Measurements from ENCODE around the gene AAK1.
"Not testable (repeated sequence)": the region's sequence is repeated elsewhere in the genome, so short reads cannot be mapped to it uniquely, and the experiment has no call there.

Gene AAK1

DNA sequence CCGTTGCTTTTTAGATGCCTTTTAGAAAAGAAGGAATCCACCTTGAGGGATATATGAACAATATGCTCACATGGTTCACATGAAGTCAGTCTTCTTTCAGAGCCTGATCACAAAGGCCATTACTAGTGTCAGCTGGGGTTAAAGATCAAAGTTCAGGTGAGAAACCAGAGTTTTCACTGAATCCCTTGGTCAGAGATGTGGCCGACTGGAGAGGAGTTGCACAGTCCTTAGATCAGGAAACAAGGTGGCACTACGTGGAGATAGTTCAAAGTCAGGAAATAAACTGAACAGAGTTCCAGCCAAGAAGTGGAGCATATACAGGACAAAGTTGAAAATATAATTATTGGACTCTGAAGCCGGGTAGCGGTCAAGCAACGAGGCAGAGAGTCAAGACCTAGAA is 54.6 kb downstream of the AAK1 start:
- Histone ChIP-seq H3K4me1 (ENCODE audit: insufficient read depth, low read length) (peaks cover 13% of the 10 kb centered on the region), H3K9me3 (ENCODE audit: control insufficient read depth, insufficient read depth, low read length) (no peaks in the 10 kb centered on the region), H3K9ac (ENCODE audit: low read depth, low read length) (no peak overlapping the region)

DNA sequence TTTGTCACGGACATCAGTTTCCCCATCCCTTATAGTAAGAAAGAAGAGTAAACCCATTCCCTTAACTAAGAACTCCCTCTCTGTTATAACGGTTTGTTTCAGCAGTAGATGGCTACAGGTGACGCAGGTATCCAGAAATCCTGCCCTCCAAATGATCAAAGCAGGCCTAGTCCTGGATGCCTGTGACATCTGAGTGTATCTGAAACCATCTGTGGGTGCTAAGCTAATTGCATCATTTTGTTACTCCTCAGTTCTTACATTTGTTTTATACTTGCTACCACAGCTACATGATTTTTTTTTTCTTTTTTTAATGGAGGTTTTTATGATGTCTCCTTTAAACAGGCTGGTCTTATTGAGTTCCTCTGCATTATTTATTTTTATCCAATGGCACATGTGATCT is 55.1 kb downstream of the AAK1 start:
- H3K36me3 ChIP-seq (ENCODE audit: insufficient read depth, low read length): no peaks in the 10 kb centered on the region
- no peaks in the 10 kb centered on the region for H3K9me3 ChIP-seq (ENCODE audit: control insufficient read depth, insufficient read depth, low read length)
- H3K4me1 ChIP-seq (ENCODE audit: insufficient read depth, low read length): peaks cover 13% of the 10 kb centered on the region
- no peak overlapping the region for H3K9ac ChIP-seq (ENCODE audit: low read depth, low read length)

More for the DNA sequence above, 54.6 kb downstream of the AAK1 start:
- H3K36me3 ChIP-seq (ENCODE audit: insufficient read depth, low read length): no peaks in the 10 kb centered on the region

DNA sequence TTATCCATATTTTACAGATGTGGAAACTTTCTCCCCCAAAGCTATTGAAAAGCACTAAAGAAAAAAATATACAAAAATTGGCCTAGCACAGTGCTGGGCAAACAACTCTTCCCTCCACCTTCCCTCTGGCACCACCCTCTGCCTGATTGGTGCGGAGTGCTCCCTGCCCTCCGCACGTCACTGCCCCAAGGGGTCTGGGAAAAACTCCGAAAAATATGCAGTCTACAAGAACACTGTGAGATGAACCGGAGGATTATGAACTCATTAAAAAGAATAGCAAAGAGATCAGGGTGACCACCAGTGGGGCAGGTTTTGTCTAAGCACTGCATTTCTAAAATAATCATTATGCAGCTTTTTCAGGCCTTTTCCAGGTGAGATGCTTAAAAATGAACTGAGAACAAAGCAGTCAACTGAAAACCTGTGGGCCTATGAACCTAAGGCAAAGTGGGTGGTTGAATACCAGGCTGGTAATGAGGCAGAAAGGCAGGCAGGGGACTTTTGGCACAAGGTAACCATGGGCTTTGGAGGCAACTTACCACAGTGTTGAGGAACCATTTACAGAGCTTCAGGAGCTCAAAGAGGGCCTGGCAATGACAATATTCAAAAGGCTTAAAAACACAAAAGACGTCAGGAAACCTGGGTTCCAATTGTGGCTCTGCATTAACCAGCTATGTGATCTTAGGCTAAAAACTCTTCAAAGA is 57.5 kb downstream of the AAK1 start:
- peaks cover 30% of the 10 kb centered on the region for H3K4me1 ChIP-seq (ENCODE audit: insufficient read depth, low read length)
- no peaks in the 10 kb centered on the region for H3K36me3 ChIP-seq (ENCODE audit: insufficient read depth, low read length)
- H3K9me3 ChIP-seq (ENCODE audit: control insufficient read depth, insufficient read depth, low read length): no peaks in the 10 kb centered on the region
- H3K9ac ChIP-seq (ENCODE audit: low read depth, low read length): no peak overlapping the region

GRCh38 chr2:69584127-69584889 is 59.2 kb downstream of the AAK1 start:
- H3K9me3 ChIP-seq (ENCODE audit: control insufficient read depth, insufficient read depth, low read length): no peaks in the 10 kb centered on the region
- no peaks in the 10 kb centered on the region for H3K36me3 ChIP-seq (ENCODE audit: insufficient read depth, low read length)
- H3K9ac ChIP-seq (ENCODE audit: low read depth, low read length): no peak overlapping the region
- peaks cover 25% of the 10 kb centered on the region for H3K4me1 ChIP-seq (ENCODE audit: insufficient read depth, low read length)

- Histone ChIP-seq H3K9ac (ENCODE audit: low read depth, low read length) (no peak overlapping the region), H3K4me1 (ENCODE audit: insufficient read depth, low read length) (peaks cover 27% of the 10 kb centered on the region), H3K36me3 (ENCODE audit: insufficient read depth, low read length) (no peaks in the 10 kb centered on the region), H3K9me3 (ENCODE audit: control insufficient read depth, insufficient read depth, low read length) (no peaks in the 10 kb centered on the region)
These were observed 60.2 kb downstream of the AAK1 start for GRCh38 chr2:69583321-69583833.

GRCh38 chr2:69582582-69583176 is 60.9 kb downstream of the AAK1 start:
- H3K4me1 ChIP-seq (ENCODE audit: insufficient read depth, low read length): peaks cover 34% of the 10 kb centered on the region
- no peaks in the 10 kb centered on the region for H3K9me3 ChIP-seq (ENCODE audit: control insufficient read depth, insufficient read depth, low read length)
- H3K36me3 ChIP-seq (ENCODE audit: insufficient read depth, low read length): no peaks in the 10 kb centered on the region
- no peak overlapping the region for H3K9ac ChIP-seq (ENCODE audit: low read depth, low read length)

GRCh38 chr2:69581774-69582581 is 61.6 kb downstream of the AAK1 start:
- H3K9me3 ChIP-seq (ENCODE audit: control insufficient read depth, insufficient read depth, low read length): no peaks in the 10 kb centered on the region
- no peak overlapping the region; the same call in 1 of the 2 replicates for H3K9ac ChIP-seq (ENCODE audit: low read depth, low read length)
- peaks cover 39% of the 10 kb centered on the region for H3K4me1 ChIP-seq (ENCODE audit: insufficient read depth, low read length)
- no peaks in the 10 kb centered on the region for H3K36me3 ChIP-seq (ENCODE audit: insufficient read depth, low read length)

GRCh38 chr2:69580486-69580885 is 63.1 kb downstream of the AAK1 start:
- Histone ChIP-seq H3K9me3 (ENCODE audit: control insufficient read depth, insufficient read depth, low read length) (no peaks in the 10 kb centered on the region), H3K36me3 (ENCODE audit: insufficient read depth, low read length) (no peaks in the 10 kb centered on the region), H3K4me1 (ENCODE audit: insufficient read depth, low read length) (peaks cover 39% of the 10 kb centered on the region)

DNA sequence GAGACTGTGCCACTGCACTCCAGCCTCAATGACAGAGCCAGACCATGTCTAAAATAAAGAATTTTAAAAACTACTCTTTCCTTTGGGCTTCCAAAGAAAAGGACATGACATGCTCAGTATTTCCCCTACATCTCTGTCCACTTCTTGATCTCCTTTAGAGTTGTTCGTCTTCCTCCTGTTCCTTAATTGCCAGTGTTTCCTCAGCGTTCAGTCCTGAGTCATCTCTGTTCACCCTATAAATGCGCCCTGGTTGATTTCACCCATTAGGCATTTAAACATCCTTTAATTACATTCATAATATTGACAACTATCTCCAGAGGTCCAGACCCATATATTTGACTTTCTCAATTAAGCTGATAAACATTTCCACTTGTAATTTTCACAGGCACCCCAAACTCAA is 64.0 kb downstream of the AAK1 start:
- H3K9me3 ChIP-seq (ENCODE audit: control insufficient read depth, insufficient read depth, low read length): no peaks in the 10 kb centered on the region
- no peak overlapping the region for H3K9ac ChIP-seq (ENCODE audit: low read depth, low read length)
- H3K4me1 ChIP-seq (ENCODE audit: insufficient read depth, low read length): peaks cover 39% of the 10 kb centered on the region
- no peaks in the 10 kb centered on the region for H3K36me3 ChIP-seq (ENCODE audit: insufficient read depth, low read length)

More at GRCh38 chr2:69580486-69580885, 63.1 kb downstream of the AAK1 start:
- no peak overlapping the region for H3K9ac ChIP-seq (ENCODE audit: low read depth, low read length)

DNA sequence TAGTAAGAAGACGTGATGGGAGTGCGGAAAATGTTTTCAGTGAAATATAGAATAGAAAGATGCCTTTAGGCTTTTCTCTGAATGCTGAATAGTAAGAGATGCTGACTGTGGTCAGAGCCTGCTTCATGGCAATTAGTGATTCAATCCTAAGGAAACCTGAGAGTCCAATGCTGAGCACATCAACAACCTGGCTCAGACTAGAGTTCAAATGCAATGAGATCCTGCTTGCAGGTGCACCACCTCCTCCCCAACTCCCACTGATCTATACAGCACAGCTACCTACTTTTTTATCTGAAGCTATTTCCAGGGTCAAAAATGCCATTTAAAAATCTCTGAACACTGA is 65.4 kb downstream of the AAK1 start:
- Histone ChIP-seq H3K36me3 (ENCODE audit: insufficient read depth, low read length) (no peaks in the 10 kb centered on the region), H3K9ac (ENCODE audit: low read depth, low read length) (no peak overlapping the region), H3K9me3 (ENCODE audit: control insufficient read depth, insufficient read depth, low read length) (no peaks in the 10 kb centered on the region), H3K4me1 (ENCODE audit: insufficient read depth, low read length) (peaks cover 39% of the 10 kb centered on the region)

GRCh38 chr2:69577467-69578197 is 65.9 kb downstream of the AAK1 start:
- no peaks in the 10 kb centered on the region for H3K9me3 ChIP-seq (ENCODE audit: control insufficient read depth, insufficient read depth, low read length)
- peaks cover 37% of the 10 kb centered on the region for H3K4me1 ChIP-seq (ENCODE audit: insufficient read depth, low read length)
- H3K36me3 ChIP-seq (ENCODE audit: insufficient read depth, low read length): no peaks in the 10 kb centered on the region
- no peak overlapping the region for H3K9ac ChIP-seq (ENCODE audit: low read depth, low read length)

GRCh38 chr2:69576880-69577279 is 66.7 kb downstream of the AAK1 start:
- Histone ChIP-seq H3K9me3 (ENCODE audit: control insufficient read depth, insufficient read depth, low read length) (no peaks in the 10 kb centered on the region), H3K4me1 (ENCODE audit: insufficient read depth, low read length) (peaks cover 30% of the 10 kb centered on the region), H3K36me3 (ENCODE audit: insufficient read depth, low read length) (no peaks in the 10 kb centered on the region), H3K9ac (ENCODE audit: low read depth, low read length) (no peak overlapping the region)

DNA sequence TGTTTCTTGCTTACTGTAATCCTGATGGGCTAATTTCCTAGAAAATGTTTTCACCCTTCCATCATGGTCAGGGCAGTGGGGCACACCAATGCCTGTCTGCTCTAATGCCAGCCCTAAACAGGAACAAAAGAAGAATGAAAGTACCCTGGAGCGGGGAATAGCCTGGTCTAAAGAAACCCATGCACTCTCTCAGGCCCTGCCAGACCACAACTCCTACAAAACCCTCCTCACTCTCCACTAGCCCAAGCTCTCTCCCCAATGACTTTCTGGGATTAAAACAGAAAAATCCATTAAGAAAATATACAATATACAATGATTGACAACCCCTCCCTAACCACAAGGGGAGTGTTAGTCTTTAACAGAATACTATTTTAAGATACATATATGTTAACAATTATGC is 67.6 kb downstream of the AAK1 start:
- peaks cover 22% of the 10 kb centered on the region for H3K4me1 ChIP-seq (ENCODE audit: insufficient read depth, low read length)
- H3K36me3 ChIP-seq (ENCODE audit: insufficient read depth, low read length): no peaks in the 10 kb centered on the region
- no peaks in the 10 kb centered on the region for H3K9me3 ChIP-seq (ENCODE audit: control insufficient read depth, insufficient read depth, low read length)
- no peak overlapping the region for H3K9ac ChIP-seq (ENCODE audit: low read depth, low read length)

GRCh38 chr2:69575371-69575770 is 68.2 kb downstream of the AAK1 start:
- not testable (repeated sequence) for H3K9me3 ChIP-seq (ENCODE audit: control insufficient read depth, insufficient read depth, low read length); H3K9ac ChIP-seq (ENCODE audit: low read depth, low read length); H3K36me3 ChIP-seq (ENCODE audit: insufficient read depth, low read length)
- H3K4me1 ChIP-seq (ENCODE audit: insufficient read depth, low read length): peaks cover 22% of the 10 kb centered on the region
